OCI-LY3 (cell line): Measurements from ENCODE around the gene MASP1.
A peak's percentile ranks its signal among the peaks of the same experiment; 100 is the strongest.

Experiments
- H2AFZ ChIP-seq: fragments of 200-600, 300-600 bp; shearing (Covaris generic); 2 replicates; pipeline ENCODE4 v1.6.0; 2014; ENCODE audit warnings: antibody characterized with exemption, low read depth, low read length
- H3K27ac ChIP-seq: fragments of 200-600, 300-600 bp; sonication (generic); 2 replicates; pipeline ENCODE4 v1.5.1; 2014; ENCODE audit warnings: mild to moderate bottlenecking, low read length, moderate library complexity, mixed read lengths
- H3K27me3 ChIP-seq: fragments of 200-600, 300-600 bp; sonication (generic); 2 replicates; pipeline ENCODE4 v1.6.1; 2014; ENCODE audit warnings: low read depth, low read length, mixed read lengths
- H3K36me3 ChIP-seq: fragments of 200-600, 300-600 bp; sonication (generic); replicated peaks from 2 replicates; pipeline ENCODE3; 2014; ENCODE audit warnings: low read depth, low read length, mixed read lengths
- H3K4me1 ChIP-seq: fragments of 300-600, 200-600 bp; sonication (generic); 2 replicates; pipeline ENCODE4 v1.6.1; 2014; ENCODE audit warnings: low read length, mixed read lengths
- H3K4me2 ChIP-seq: fragments of 200-600, 300-600 bp; sonication (generic); 2 replicates; pipeline ENCODE4 v1.6.1; 2014; ENCODE audit warnings: low read length, mixed read lengths
- H3K4me3 ChIP-seq: fragments of 300-600, 200-600 bp; sonication (generic); 2 replicates; pipeline ENCODE4 v1.5.1; 2014; ENCODE audit warnings: antibody characterized with exemption, mild to moderate bottlenecking, low read length, moderate library complexity
- H3K79me2 ChIP-seq: fragments of 300-600, 200-600 bp; shearing (Covaris generic); 2 replicates; pipeline ENCODE4 v1.6.1; 2014; ENCODE audit warnings: mild to moderate bottlenecking, low read length, mixed read lengths
- H3K9ac ChIP-seq: fragments of 300-600, 200-600 bp; shearing (Covaris generic); 2 replicates; pipeline ENCODE4 v1.6.0; 2014; ENCODE audit warnings: mild to moderate bottlenecking, low read length, moderate library complexity
- H3K9me3 ChIP-seq: fragments of 200-600, 300-600 bp; shearing (Covaris generic); 2 replicates; pipeline ENCODE4 v1.6.1; 2014; ENCODE audit warnings: low read length, mixed read lengths; ENCODE audit not compliant: insufficient read depth
- H4K20me1 ChIP-seq: fragments of 200-600, 300-600 bp; sonication (generic); 2 replicates; pipeline ENCODE4 v1.6.1; 2016; ENCODE audit warnings: low read length, mixed read lengths; ENCODE audit not compliant: insufficient read depth
- EZH2phosphoT487 ChIP-seq: fragments of 200-600 bp; shearing (Covaris generic); IDR thresholded peaks from 2 replicates; pipeline ENCODE4 v1.6.1; 2018; ENCODE audit warnings: antibody characterized with exemption, mixed run types, low read depth
- TF ChIP-seq, protein P1 (sequence below): fragments of 200-600, 300-600 bp; sonication (generic); IDR thresholded peaks from 2 replicates; pipeline ENCODE4 v1.5.1; 2014; ENCODE audit warnings: antibody characterized with exemption, low read length, low read depth

Gene MASP1

DNA sequence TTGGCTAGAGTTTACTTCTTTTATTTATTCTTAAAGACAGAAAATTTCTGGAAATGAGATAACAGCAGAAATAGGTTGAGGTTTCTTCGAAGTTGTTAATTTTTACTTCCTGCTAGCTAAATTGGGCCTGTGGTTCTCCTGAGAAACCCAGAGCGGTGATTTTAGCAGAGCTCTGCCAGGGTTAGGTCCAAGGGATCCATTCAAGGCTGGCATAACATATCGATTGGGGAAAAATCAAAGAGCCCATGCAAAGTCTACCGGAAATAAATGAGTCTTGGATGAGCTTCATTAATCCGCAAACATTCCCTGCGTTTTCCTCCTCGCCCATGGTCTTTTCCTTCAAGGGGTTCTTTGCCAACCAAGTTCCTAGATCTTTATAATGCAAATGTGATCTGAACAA lies 30.8 kb upstream of the MASP1 start:
- Histone ChIP-seq H3K9me3 (no peaks in the 10 kb centered on the region), H3K4me3 (no peak overlapping the region), H3K4me2 (no peak overlapping the region), H4K20me1 (no peaks in the 10 kb centered on the region), H3K36me3 (no peaks in the 10 kb centered on the region), H3K27ac (no peak overlapping the region), H3K4me1 (peaks cover 12% of the 10 kb centered on the region), H3K27me3 (peaks cover 14% of the 10 kb centered on the region), H2AFZ (no peak overlapping the region), H3K79me2 (no peaks in the 10 kb centered on the region), H3K9ac (no peak overlapping the region)
- TF ChIP-seq, protein P1, sequence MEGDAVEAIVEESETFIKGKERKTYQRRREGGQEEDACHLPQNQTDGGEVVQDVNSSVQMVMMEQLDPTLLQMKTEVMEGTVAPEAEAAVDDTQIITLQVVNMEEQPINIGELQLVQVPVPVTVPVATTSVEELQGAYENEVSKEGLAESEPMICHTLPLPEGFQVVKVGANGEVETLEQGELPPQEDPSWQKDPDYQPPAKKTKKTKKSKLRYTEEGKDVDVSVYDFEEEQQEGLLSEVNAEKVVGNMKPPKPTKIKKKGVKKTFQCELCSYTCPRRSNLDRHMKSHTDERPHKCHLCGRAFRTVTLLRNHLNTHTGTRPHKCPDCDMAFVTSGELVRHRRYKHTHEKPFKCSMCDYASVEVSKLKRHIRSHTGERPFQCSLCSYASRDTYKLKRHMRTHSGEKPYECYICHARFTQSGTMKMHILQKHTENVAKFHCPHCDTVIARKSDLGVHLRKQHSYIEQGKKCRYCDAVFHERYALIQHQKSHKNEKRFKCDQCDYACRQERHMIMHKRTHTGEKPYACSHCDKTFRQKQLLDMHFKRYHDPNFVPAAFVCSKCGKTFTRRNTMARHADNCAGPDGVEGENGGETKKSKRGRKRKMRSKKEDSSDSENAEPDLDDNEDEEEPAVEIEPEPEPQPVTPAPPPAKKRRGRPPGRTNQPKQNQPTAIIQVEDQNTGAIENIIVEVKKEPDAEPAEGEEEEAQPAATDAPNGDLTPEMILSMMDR: no peak
- no peak for TF ChIP-seq EZH2phosphoT487

DNA sequence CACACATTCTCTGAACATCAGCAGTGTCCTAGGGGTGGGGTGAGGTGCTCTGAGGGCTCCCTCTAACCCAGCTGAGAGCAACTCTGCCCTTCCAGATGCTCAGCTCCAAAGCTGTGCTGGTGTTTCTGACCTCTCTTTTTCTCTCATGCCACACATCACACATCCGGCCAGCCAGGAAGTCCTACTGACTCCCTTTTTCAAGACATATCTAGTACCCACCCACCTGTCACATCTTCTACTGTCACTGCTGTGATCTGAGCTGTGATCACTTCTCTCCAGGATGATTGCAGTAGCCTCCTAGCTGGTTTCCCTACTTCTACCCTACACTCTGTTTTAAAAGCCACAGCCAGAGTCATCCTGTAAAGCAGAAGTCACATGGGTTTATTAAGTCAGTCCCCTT lies 30.2 kb upstream of the MASP1 start:
- Histone ChIP-seq H3K4me1 (peaks cover 12% of the 10 kb centered on the region), H3K9ac (no peak overlapping the region), H3K9me3 (no peaks in the 10 kb centered on the region), H4K20me1 (no peaks in the 10 kb centered on the region), H3K36me3 (no peaks in the 10 kb centered on the region), H2AFZ (no peak overlapping the region), H3K27ac (no peak overlapping the region), H3K27me3 (peaks cover 19% of the 10 kb centered on the region), H3K4me3 (no peak overlapping the region), H3K4me2 (no peak overlapping the region), H3K79me2 (no peaks in the 10 kb centered on the region)
- TF ChIP-seq, protein P1: no peak
- TF ChIP-seq EZH2phosphoT487: no peak

DNA sequence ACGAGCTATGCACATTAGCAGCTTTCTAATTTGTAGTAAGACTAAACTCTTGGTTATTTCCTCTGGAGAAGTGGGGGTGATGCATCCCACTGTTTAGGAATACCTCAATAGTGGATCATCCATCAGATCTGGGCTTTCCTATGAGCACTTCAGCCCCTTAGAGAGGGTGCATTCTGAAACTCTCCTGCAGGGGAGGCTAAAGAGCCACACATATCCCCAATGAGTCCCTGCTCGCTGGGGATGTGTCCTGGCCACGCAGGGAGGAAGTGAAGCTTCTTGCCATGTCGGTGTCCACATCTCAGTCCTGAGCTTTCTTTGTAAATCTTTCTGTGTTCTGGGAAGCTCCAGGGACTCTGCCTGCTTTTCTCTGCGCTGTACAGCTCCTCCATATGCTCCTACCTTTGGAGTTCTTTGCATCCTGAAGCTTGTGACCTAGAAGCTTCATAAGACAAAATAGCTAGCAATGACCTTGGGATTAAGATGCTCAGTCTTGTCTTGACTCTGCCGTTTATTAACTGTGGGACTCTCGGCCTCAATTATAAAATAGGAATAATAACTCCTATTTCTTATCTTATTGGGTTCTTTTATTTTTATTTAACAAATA lies 28.3 kb upstream of the MASP1 start:
- 0 out of 2 replicates have a peak overlapping the region, but pooled peaks have one; percentile 78 for H2AFZ ChIP-seq
- peak overlapping the region; percentile 38; the same call in 1 of the 2 replicates for H3K9ac ChIP-seq
- H3K27ac ChIP-seq: no peak overlapping the region
- peak overlapping the region; percentile 89 for H3K4me2 ChIP-seq
- TF ChIP-seq, protein P1: peak; percentile 96
- TF ChIP-seq EZH2phosphoT487: no peak
- H3K36me3 ChIP-seq: no peaks in the 10 kb centered on the region
- peaks cover 18% of the 10 kb centered on the region for H3K27me3 ChIP-seq
- no peaks in the 10 kb centered on the region for H3K79me2 ChIP-seq
- no peaks in the 10 kb centered on the region for H4K20me1 ChIP-seq
- no peaks in the 10 kb centered on the region for H3K9me3 ChIP-seq
- peak overlapping the region; percentile 72 for H3K4me3 ChIP-seq
- H3K4me1 ChIP-seq: peaks cover 12% of the 10 kb centered on the region

DNA sequence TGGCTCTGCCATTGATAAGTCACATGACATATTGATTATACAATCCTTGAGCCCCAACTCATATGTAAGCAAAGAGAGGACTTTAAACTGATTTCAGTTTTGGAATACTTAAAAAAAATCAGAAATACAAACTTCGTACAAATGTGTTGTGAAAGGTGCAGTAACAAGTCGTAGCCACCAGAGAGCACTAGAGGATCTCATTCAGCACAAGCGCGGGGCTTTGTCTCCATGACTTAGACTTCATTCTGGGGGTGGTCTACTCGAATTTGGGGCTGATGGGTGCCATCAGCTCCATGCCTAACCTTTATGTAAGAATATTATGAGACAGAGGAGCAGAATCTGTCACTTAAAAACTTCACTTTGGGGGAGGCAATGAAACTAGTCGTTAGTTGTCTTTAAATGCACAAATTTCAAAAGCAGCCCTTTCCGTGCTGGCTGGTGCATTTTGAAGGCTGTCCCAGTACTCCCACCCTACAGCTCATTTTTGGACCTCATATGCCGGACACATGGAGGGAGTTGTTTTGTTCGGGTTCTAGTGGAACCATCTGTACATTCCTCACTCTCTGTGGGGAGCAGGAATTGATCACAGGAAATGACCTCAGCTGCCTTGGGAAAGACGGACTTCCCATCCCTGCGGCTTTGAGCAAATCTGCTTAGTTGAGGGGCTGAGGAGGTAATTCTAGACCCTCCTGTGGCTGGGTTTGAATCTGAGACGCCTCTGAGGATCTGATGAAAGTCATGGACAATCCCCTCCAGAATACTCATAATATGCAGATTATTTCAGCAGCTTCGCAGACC lies 27.5 kb upstream of the MASP1 start:
- Histone ChIP-seq H3K27ac (no peak overlapping the region), H2AFZ (peak overlapping the region; percentile 92), H3K4me1 (peaks cover 12% of the 10 kb centered on the region), H3K4me2 (peak overlapping the region; percentile 89), H3K79me2 (no peaks in the 10 kb centered on the region), H3K9ac (peak overlapping the region; percentile 38), H3K36me3 (no peaks in the 10 kb centered on the region), H4K20me1 (no peaks in the 10 kb centered on the region), H3K27me3 (peaks cover 20% of the 10 kb centered on the region), H3K9me3 (no peaks in the 10 kb centered on the region), H3K4me3 (peak overlapping the region; percentile 72)
- no peak for TF ChIP-seq EZH2phosphoT487
- TF ChIP-seq, protein P1: peak; percentile 92
